Thyroid gland (tissue), 4 donors: ENCODE data around the gene TRAF3IP1.

ENCODE experiments used
- POLR2A ChIP-seq, 2 donors: fragments of 450-650 bp; IDR thresholded peaks; one replicate each; pipeline ENCODE4 v1.6.1; 2017; ENCODE audit warnings: antibody characterized with exemption in 2 of 2, mild to moderate bottlenecking in 2 of 2, moderate library complexity in 1 of 2
- TF ChIP-seq, protein P1 (sequence below), 6 experiments: fragments of 200-600 bp in 3 of 6; fragments of 450-650 bp in 3 of 6; sonication (generic) in 3 of 6; IDR thresholded peaks; one replicate each; pipeline ENCODE4 v1.5.1; 2016 to 2019; ENCODE audit warnings: antibody characterized with exemption in 6 of 6, mild to moderate bottlenecking in 2 of 6, inconsistent platforms in 1 of 6, moderate library complexity in 1 of 6

DNA sequence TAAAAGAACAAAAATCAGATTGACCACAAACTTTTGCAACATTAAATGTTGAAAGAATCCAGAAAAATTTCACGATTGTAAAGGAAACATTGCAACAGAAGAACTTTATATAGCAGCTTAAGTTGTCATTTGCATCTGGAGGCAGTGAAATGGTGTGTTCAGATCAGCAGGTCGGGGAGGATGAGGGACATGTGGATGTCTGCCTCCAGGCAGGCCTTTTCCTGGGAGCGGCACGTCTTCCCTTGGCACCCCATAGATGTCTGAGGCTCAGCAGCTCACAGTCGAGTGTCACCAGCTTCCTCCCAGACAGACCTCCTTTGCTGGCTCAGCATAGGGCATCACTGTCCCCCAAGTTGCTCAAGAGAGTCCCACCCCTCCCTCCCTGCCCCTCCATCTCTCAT, 62.1 kb downstream of the TRAF3IP1 start:
- TF ChIP-seq, protein P1, sequence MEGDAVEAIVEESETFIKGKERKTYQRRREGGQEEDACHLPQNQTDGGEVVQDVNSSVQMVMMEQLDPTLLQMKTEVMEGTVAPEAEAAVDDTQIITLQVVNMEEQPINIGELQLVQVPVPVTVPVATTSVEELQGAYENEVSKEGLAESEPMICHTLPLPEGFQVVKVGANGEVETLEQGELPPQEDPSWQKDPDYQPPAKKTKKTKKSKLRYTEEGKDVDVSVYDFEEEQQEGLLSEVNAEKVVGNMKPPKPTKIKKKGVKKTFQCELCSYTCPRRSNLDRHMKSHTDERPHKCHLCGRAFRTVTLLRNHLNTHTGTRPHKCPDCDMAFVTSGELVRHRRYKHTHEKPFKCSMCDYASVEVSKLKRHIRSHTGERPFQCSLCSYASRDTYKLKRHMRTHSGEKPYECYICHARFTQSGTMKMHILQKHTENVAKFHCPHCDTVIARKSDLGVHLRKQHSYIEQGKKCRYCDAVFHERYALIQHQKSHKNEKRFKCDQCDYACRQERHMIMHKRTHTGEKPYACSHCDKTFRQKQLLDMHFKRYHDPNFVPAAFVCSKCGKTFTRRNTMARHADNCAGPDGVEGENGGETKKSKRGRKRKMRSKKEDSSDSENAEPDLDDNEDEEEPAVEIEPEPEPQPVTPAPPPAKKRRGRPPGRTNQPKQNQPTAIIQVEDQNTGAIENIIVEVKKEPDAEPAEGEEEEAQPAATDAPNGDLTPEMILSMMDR (IDR thresholded peaks at IDR 0.05) = no peak
- TF ChIP-seq POLR2A (IDR thresholded peaks at IDR 0.05) = no peak
